K562 (cell line): ENCODE data around the gene PIK3CG. TPM values are rescaled to one million over a fixed set of nuclear protein-coding genes. Genes with fewer than 3 reads are reported as not detected.

Source experiments
- FOXJ2 ChIP-seq: fragments of 200-800 bp; sonication (Bioruptor generic); IDR thresholded peaks from 2 replicates; pipeline ENCODE4 v1.6.1; 2016; ENCODE audit warnings: missing genetic modification characterization, missing compliant biosample characterization
- HMGN3 ChIP-seq: IDR thresholded peaks from 2 replicates; pipeline ENCODE4 v1.6.1; 2011; ENCODE audit warnings: borderline replicate concordance, low read depth, mild to moderate bottlenecking, mixed read lengths, low read length; ENCODE audit not compliant: insufficient read length; ENCODE audit errors: extremely low read depth
- NFRKB ChIP-seq: fragments of 450-650 bp; IDR thresholded peaks from 2 replicates; pipeline ENCODE4 v1.6.1; 2016; ENCODE audit warnings: low read depth
- NR1H2 ChIP-seq: sonication (generic); formaldehyde crosslinking; IDR thresholded peaks from 2 replicates; pipeline ENCODE4 v1.4.0; 2020; ENCODE audit warnings: mild to moderate bottlenecking, missing genetic modification reagents
- PML ChIP-seq: IDR thresholded peaks from 2 replicates; pipeline ENCODE4 v1.6.1; 2012; ENCODE audit warnings: low read length, inconsistent platforms
- POLR2A ChIP-seq: fragments of 450-650 bp; conservative IDR thresholded peaks from 2 replicates; pipeline ENCODE4 v1.6.1; 2016
- RAD21 ChIP-seq, 2 experiments: fragments of 250-450 bp in 1 of 2; fragments of 450-650 bp in 1 of 2; sonication (Bioruptor Pico) in 1 of 2; formaldehyde crosslinking in 1 of 2; IDR thresholded peaks in 1 of 2; conservative IDR thresholded peaks in 1 of 2; 2 replicates each; pipeline versions ENCODE4 v1.4.0 to v1.8.0; 2020 to 2022; ENCODE audit warnings: mild to moderate bottlenecking in 2 of 2, moderate library complexity in 1 of 2
- SMAD2 ChIP-seq: fragments of 150-350 bp; IDR thresholded peaks from 2 replicates; pipeline ENCODE4 v1.6.1; 2014; ENCODE audit warnings: low read depth, mild to moderate bottlenecking, low read length
- ZFP1 ChIP-seq: fragments of 450-650 bp; formaldehyde crosslinking; IDR thresholded peaks from 2 replicates; pipeline ENCODE4 v1.4.0; 2020; ENCODE audit warnings: mild to moderate bottlenecking, mixed read lengths
- ZMIZ1 ChIP-seq, 2 experiments: fragments of 150-350 bp in 1 of 2; IDR thresholded peaks; 2 replicates each; pipeline ENCODE4 v1.6.1; 2012 to 2016; ENCODE audit warnings: low read depth in 2 of 2, low read length in 2 of 2, mild to moderate bottlenecking in 1 of 2, moderate library complexity in 1 of 2
- ZNF324 ChIP-seq: fragments of 250-450 bp; sonication (Bioruptor Pico); IDR thresholded peaks from 2 replicates; pipeline ENCODE4 v1.4.0; 2020; ENCODE audit warnings: mild to moderate bottlenecking
- ZNF395 ChIP-seq: fragments of 200-800 bp; sonication (Bioruptor generic); IDR thresholded peaks from 2 replicates; pipeline ENCODE4 v1.6.1; 2017; ENCODE audit warnings: missing genetic modification characterization, missing compliant biosample characterization
- ZNF444 ChIP-seq: fragments of 250-450 bp; sonication (Bioruptor Pico); IDR thresholded peaks from 2 replicates; pipeline ENCODE4 v1.4.0; 2020; ENCODE audit warnings: mild to moderate bottlenecking, moderate library complexity
- polyA plus RNA-seq, 8 experiments: library from polyadenylated mRNA; depleted of rRNA in 4 of 8; stranded (reverse) in 5 of 8; unstranded in 3 of 8; fragments of >200 nt; fragmentation: Nextera tagmentation in 2 of 8; fragmentation: Illumina TruSeq in 1 of 8; extraction: Ambion mirVana in 2 of 8; extraction: Trizol in 1 of 8; gene quantifications; 2 replicates each; pipeline versions ENCODE4 v1.2.1 to v1.2.3, GENCODE V29; 2011 to 2014; ENCODE audit warnings: inconsistent platforms in 1 of 8, missing spikeins in 1 of 8
- total RNA-seq, 7 experiments: library from RNA; depleted of rRNA in 6 of 7; stranded (reverse); fragments of >200 nt in 6 of 7; fragmentation: Illumina TruSeq in 2 of 7; extraction: Trizol in 2 of 7; gene quantifications; 2 replicates each; pipeline versions ENCODE4 v1.2.1 to v1.2.3, GENCODE V29; 2011 to 2021; ENCODE audit warnings: low replicate concordance in 1 of 7
- TF ChIP-seq, protein P1 (sequence below): sonication (generic); formaldehyde crosslinking; IDR thresholded peaks from 2 replicates; pipeline ENCODE4 v1.8.1; 2022; ENCODE audit warnings: missing genetic modification reagents
- TF ChIP-seq, protein P2 (sequence below), 2 experiments: fragments of 450-650 bp in 1 of 2; sonication (generic) in 1 of 2; formaldehyde crosslinking in 1 of 2; IDR thresholded peaks in 1 of 2; conservative IDR thresholded peaks in 1 of 2; 2 replicates each; pipeline versions ENCODE4 v1.6.1 to v1.8.1; 2016 to 2023; ENCODE audit warnings: mild to moderate bottlenecking in 2 of 2, moderate library complexity in 2 of 2, inconsistent platforms in 1 of 2, missing genetic modification reagents in 1 of 2
- TF ChIP-seq, protein P3 (sequence below): fragments of 250-450 bp; sonication (Bioruptor Pico); IDR thresholded peaks from 2 replicates; pipeline ENCODE4 v1.4.0; 2020; ENCODE audit warnings: mild to moderate bottlenecking, moderate library complexity
- TF ChIP-seq, protein P4 (sequence below): fragments of 450-650 bp; IDR thresholded peaks from 2 replicates; pipeline ENCODE4 v1.6.1; 2016; ENCODE audit warnings: borderline replicate concordance

The PIK3CG gene
- total and polyA plus RNA-seq, 9 of the 15 experiments (the other 6 are each of a cell fraction or from before 2014, with no cell fraction given): 5.3 to 42.5 (median 29.0) TPM

DNA sequence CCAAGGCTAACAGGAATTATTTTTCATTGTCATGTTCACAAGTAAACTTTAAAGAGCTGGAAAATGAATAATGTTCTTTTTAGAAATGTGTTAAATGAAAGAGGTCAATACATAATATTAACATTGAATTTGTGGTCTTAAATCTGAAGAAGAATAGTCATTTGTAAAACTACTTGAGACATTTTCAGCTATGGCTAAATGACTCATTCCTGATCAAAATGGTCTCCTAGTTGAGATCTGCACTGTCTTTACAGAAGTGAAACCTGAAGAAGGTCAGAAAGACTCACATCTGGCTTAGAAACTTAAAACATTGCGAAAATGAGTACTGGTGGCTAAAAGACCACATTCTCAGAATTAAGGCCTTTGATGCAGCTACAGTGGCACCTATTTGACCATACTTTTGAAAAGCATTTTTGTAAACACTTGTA is 5.9 kb downstream of the PIK3CG start (continued):
- TF ChIP-seq NR1H2 (no peak), ZNF395 (CRISPR knock-in tag) (no peak), ZMIZ1 (IDR thresholded peaks at IDR 0.05; ENCODE audit: low read depth in 2 of 2, low read length in 2 of 2) (no peak), ZNF324 (no peak), FOXJ2 (tag) (no peak), PML (no peak), NFRKB (0 out of 2 replicates have a peak, but pooled peaks have one; percentile 44), SMAD2 (no peak), POLR2A (no peak), ZFP1 (CRISPR knock-in tag) (no peak), RAD21 (CRISPR knock-in tag; conservative IDR thresholded peaks at IDR 0.05 in 1 of 2, IDR thresholded peaks at IDR 0.05 in 1 of 2) (no peak), ZNF444 (CRISPR knock-in tag) (no peak), HMGN3 (no peak)
- TF ChIP-seq, protein P1, sequence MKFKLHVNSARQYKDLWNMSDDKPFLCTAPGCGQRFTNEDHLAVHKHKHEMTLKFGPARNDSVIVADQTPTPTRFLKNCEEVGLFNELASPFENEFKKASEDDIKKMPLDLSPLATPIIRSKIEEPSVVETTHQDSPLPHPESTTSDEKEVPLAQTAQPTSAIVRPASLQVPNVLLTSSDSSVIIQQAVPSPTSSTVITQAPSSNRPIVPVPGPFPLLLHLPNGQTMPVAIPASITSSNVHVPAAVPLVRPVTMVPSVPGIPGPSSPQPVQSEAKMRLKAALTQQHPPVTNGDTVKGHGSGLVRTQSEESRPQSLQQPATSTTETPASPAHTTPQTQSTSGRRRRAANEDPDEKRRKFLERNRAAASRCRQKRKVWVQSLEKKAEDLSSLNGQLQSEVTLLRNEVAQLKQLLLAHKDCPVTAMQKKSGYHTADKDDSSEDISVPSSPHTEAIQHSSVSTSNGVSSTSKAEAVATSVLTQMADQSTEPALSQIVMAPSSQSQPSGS (CRISPR knock-in tag): no peak
- TF ChIP-seq, protein P2, sequence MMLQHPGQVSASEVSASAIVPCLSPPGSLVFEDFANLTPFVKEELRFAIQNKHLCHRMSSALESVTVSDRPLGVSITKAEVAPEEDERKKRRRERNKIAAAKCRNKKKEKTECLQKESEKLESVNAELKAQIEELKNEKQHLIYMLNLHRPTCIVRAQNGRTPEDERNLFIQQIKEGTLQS (IDR thresholded peaks at IDR 0.05): peak; percentile 81
- TF ChIP-seq, protein P2 (CRISPR knock-in tag; conservative IDR thresholded peaks at IDR 0.05): no peak
- TF ChIP-seq, protein P3, sequence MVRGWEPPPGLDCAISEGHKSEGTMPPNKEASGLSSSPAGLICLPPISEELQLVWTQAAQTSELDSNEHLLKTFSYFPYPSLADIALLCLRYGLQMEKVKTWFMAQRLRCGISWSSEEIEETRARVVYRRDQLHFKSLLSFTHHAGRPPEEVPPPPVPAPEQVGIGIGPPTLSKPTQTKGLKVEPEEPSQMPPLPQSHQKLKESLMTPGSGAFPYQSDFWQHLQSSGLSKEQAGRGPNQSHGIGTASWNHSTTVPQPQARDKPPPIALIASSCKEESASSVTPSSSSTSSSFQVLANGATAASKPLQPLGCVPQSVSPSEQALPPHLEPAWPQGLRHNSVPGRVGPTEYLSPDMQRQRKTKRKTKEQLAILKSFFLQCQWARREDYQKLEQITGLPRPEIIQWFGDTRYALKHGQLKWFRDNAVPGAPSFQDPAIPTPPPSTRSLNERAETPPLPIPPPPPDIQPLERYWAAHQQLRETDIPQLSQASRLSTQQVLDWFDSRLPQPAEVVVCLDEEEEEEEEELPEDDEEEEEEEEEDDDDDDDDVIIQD: no peak
- TF ChIP-seq, protein P4, sequence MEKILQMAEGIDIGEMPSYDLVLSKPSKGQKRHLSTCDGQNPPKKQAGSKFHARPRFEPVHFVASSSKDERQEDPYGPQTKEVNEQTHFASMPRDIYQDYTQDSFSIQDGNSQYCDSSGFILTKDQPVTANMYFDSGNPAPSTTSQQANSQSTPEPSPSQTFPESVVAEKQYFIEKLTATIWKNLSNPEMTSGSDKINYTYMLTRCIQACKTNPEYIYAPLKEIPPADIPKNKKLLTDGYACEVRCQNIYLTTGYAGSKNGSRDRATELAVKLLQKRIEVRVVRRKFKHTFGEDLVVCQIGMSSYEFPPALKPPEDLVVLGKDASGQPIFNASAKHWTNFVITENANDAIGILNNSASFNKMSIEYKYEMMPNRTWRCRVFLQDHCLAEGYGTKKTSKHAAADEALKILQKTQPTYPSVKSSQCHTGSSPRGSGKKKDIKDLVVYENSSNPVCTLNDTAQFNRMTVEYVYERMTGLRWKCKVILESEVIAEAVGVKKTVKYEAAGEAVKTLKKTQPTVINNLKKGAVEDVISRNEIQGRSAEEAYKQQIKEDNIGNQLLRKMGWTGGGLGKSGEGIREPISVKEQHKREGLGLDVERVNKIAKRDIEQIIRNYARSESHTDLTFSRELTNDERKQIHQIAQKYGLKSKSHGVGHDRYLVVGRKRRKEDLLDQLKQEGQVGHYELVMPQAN: no peak
